HG03064 (cell line): Measurements from ENCODE around the gene SEMA3F.

Source experiments
- ATAC-seq: cut with Tn5 transposase; IDR thresholded peaks from one replicate; pipeline ENCODE4 v1.9.1; 2021; ENCODE audit warnings: low read depth; ENCODE audit not compliant: unreplicated experiment

Gene SEMA3F

GRCh38 chr3:50154840-50155490, at the start of gene SEMA3F:
TSS of gene SEMA3F (plus strand) at chr3:50155324. CDS start at chr3:50159623, 4,299 bp downstream.
- ATAC-seq = peak; percentile 55

- ATAC-seq = no peak
Measured at GRCh38 chr3:50111757-50112156, 43.4 kb upstream of the SEMA3F start.

- ATAC-seq = no peak
Measured at GRCh38 chr3:50112462-50112861, 42.7 kb upstream of the SEMA3F start.

- no peak for ATAC-seq
Measured at GRCh38 chr3:50117120-50117519, 38.0 kb upstream of the SEMA3F start.

- ATAC-seq = no peak
Measured at GRCh38 chr3:50118237-50118636, 36.9 kb upstream of the SEMA3F start.

DNA sequence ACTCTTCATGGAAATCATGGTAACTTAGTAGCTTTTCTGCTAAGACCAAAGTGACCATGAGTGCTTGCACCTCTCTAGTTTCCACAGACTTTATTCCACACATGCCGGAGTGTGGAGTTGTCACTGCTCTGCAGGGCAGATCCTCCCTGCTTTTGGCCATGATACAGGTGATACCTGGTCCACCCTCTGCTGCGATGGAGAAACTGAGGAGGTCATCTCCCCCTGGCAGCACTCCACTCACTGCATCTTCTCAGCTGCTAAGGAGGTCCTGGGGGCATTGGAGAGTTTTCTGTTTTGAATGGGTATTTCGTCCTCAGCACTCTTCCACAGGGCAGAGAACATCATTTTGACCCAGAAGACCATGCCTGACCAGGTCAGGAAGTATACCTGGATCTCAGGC, 35.3 kb upstream of the SEMA3F start:
- ATAC-seq = no peak

DNA sequence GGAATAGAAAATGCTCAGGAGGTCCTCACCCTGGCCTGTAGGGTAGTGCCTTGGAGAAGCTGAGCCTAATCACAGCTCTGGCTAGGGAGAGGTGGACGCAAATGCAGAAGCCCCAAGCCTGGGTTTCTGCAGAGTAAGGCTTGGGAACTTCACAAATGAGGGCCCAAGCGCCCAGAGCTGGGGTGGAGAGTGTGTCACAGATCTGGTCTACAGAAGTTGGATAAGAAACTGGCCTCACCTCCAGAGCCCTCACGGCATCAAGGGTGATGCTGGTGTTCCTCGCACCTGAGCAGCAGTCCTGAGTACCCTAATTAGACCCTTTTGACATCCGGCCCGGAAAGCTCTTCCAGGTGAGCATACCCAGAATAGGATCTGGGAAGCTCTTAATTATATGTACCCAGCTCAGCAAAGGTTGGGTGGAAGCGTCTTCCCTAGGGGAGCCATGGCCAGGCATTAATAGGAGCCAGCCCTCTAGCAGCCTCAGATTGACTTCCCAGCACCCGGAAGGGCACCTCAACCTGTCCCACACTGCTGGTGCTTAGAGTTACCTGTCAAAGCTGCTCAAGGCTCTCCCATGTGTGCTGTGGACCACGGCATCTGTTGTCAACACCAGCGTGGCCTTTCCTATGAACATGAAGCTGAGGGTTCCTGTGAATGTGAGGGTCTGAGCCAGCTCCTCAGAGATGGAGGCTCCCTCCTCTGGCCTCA, 34.6 kb upstream of the SEMA3F start:
- no peak for ATAC-seq

- ATAC-seq = no peak
Measured at GRCh38 chr3:50121072-50122032, 33.8 kb upstream of the SEMA3F start.

DNA sequence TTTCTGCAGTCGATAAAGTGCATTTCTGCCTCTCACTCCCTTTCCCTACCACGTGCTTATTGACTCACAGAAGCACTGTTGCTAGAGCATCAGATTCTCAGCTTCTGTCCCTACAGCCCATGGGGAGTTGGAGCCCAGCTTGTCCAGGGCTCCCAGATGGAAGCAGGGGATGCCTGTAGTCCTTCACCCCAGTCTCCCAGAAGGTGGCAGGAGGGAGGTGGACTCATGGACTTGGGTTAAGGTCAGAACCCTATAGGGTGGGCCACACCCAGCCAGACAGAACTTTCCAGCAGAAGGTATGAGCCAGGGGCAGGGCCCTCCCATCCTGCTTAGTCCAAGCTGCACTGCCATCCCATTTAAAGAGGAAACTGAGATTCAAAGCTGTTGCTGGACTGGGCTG, 33.1 kb upstream of the SEMA3F start:
- ATAC-seq = no peak

DNA sequence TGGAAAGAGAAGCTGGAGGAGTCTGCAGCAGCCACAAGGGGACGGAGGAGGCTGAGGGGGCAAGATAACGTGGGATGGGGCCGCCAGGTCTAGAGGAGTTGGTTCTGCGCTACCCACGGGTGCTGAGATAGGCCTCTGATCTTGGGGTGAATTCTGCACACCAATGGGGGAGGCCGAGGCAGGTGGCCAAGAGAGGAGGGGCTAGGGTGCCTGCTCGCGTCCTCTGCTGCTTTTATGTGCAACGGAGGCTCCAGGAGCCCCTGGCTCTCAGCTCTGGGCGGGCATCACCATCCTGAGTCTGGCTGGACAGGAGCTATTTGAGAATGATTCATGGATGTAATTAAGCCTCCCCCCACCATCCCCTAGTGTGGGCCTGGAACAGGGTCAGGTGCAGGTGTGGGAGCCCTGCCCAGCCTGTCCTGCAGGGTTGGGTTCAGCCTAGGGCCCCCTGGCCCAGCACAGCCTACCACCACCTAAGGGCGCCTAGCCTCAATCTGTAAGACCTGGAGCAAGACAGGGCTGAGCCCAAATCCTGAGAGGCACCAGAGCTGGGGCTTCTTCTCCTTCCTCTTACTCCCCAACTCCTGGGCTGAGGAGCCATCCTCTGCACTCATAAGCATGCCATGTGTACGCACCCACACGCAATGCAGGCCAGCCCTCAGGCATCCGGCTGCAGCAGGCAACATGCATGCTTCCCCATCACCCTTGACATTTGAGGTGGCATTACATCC, 32.3 kb upstream of the SEMA3F start:
- no peak for ATAC-seq

- no peak for ATAC-seq
Measured at GRCh38 chr3:50123394-50124051, 31.6 kb upstream of the SEMA3F start.

DNA sequence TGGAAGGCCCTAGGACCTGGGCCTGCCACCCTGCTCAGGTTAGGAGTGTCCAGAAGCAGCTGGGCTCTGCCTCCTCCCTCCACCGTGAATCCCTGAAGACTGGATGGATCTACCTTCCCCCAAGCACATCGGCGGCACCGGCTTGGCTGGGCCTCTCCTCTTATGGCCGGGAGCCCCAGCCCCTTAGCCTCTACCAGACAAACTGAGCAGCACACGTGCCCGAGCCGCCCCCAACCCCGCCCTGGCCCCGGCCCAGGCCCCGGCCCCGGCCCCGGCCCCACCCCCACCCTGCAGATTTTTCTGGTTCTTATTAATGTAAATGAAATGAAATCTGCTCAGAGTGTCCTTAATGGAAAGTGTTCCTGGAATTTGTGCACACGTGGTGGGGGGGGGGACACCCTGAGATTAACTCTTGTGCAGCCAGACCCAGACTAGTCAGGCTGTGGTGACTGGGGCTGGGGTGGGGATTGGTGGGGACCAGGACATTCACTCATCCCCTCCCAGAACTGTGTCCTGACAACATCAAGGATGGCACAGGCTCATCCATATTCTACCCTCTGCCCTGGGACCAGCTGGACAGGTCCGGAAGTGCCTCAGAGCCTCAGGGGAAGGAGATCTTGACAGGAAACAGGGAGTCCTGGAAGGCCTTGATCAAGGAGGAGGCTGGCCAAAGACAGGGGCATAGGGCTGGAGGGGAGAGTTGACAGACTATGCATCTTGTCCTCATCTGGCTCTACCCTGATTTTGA, 30.9 kb upstream of the SEMA3F start:
- no peak for ATAC-seq

DNA sequence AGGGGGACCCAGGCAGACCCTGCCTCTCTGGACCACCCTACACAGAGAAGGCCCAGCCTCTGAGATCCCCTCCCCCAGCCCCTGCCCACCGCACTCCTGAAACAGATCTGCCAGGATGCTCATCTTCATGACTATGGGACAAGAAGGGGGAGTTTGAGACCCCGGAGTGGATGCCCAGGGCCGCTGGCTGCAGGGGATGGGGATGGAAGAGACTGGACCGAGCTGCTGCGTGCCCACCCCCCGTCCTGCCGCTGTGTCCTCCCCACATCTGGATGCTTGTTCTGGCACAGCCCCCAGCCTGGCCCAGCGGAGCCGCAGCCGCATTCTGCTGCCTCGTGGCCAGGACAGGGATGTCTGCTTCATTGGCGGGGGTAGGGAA, 30.3 kb upstream of the SEMA3F start:
- no peak for ATAC-seq

DNA sequence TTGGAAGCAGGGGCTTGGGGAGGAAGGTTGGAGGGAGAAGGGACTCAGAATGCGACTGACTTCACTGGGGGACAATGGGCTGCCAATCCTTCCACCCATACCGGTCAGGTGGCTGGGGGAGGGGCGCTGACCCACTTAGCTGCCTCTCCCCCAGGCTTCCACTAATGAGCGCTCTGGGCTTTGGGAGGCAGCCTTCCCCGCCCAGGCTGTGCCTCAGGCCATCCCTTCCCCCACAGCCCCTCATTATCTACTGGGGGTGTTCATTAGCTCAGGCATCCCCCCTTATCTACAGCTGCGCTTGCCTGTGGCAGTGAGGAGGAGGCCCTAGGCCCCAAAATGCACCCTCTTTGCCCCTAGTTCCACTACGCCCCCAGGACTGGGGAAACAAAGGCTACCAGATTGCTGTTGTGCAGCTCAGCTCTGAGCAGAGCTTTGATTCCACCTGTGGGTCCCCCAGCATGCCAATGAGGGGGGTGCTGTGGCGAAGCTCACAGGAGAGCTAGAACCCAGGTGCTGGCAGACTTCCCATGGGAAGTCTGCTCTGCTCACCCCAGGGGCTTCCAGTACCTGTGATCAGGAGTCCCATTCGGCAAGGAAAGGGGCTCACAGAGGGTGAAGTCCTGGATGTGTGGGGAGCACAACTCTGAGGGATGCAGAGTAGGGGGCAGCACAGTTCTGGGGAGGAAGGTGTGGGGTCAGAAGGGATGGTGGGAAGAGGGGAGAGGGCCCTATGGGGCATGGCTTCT, 29.4 kb upstream of the SEMA3F start:
- ATAC-seq = no peak

GRCh38 chr3:50126287-50127211, 28.6 kb upstream of the SEMA3F start:
- ATAC-seq = no peak

DNA sequence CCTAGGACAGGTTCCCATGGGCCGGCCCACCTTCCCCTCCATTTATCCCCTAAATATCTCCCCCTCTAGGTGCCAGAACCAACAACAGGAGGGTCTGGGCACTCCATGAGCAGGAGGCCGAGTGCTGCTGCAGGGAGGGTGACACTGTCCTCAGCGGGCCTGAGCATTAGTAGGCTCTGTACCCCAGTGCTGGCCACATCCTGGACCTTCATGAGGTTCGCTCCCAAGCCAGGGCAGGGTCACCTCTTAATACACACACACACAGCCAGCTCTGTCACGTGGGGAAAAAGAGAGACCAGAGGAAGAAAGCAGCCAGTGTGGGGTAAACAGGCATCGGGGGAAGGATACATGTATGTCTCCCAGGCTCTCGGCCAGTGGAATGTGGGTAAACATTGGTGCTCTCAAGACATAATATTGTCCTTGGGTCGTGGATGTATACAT, 27.9 kb upstream of the SEMA3F start:
- no peak for ATAC-seq

DNA sequence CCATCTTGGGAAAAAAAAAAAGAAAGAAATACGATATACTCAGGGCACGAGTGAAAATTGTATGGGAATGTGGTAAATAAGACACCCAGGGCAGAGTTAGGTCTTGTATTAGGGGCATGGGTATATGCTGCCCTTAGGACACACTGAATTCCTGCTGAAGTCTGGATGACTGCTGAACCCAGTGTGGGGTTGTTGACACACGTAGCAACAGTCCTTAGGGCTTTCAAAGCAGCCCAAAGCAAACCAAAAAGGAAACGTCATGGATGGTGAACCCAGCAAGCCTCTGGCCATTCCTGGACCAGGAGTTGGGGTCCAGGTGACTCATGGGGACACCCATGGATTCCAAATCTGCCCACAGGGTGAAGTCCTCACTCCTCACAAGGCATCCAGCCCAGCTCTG, 27.1 kb upstream of the SEMA3F start:
- no peak for ATAC-seq

DNA sequence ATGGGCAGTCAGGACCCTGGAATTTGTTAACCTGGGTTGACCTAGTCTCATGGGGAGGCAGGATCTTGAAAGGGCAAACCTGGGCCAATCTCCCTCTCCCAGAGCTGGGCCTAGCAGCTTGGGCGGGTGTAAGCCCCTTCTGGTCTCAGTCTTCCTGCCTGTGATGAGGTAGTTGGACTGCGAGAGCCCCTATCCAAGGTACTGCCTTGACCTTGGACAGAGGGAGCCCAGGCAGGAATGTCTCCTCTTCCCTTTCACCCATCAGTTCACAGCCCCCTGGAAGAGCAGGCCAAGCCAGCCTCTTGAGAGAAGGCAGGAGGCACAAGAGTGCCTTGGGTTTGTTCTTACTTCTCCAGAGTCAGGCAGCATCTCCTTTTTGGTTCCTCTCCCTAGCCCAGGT, 24.7 kb upstream of the SEMA3F start:
- no peak for ATAC-seq
